ENCODE measurements around the gene MAN1C1.
A peak's percentile ranks its signal among the peaks of the same experiment; 100 is the strongest.

MAN1C1 gene

DNA sequence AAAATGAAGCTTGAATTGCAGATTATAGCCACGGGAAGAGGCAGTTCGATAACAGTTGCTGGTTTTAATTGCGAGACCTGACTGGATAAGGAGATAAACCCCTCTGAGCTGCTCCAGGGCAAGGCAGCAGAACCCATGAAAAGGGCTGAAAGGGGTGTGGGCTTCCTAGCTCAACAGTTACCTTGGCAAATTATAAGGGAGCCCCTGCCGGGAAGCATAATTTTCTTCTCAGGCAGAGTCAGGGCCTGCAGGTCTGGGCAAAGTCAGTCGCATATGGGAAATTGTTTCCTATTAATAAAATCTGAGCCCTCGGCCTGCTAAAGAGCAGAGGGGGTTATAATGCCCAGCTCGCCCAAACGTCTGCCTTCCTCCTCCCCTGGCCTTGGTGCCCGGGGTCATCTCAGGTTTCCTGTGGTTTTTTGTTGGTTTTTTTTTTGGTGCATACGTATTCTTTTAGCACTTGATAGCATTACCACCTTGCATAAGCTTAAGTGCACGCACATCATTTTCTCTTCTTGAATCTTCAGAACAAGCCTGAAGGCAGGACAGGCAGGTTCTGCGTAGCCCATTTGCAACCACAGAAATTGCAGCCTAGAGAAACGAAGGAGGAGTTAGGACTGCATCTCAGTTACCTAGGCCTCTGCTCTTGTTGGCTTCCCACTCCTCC, 149.5 kb downstream of the MAN1C1 start:
- DNase-seq: no peak

DNA sequence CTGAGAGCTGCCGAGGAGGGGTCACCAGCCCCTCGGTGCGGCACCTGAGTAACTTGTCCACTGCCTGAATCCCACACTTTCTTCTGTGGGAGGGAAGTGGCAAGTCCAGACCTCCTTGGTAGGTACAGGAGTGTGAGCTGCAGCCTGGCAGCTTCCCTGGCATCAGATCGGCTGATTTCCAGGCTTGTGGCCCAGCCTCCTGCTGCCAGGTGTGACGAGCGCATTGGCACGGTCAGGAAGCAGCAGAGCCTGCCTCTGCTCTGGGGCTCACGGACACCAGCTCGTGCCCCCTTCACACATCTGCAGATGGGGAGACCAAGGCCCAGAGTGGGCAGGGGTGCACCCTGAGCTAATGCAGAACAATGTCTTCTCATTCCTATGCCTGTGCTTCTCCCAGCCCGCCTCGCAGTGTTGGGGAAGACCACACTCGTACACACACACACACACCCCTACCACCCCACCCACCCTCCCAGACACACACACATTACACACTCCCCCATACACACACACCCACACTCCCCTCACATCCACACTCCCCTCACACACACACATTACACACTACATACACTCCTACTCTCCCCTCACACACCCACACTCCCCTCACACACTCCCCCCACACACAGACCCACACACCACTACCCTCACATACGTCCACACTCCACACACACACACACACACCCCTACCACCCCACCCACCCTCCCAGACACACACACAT, 150.3 kb downstream of the MAN1C1 start:
- DNase-seq: peak in 1 of 2 experiments; percentile 29

DNA sequence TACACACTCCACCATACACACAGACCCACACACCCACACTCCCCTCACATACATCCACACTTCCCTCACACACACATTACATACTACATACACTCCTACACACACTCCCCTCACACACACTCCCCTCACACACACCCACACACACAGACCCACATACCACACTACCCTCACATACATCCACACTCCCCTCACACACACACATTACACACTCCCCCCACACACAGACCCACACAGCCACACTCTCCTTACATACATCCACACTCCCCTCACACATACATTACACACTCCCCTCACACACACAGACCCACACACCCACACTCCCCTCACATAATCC, 150.8 kb downstream of the MAN1C1 start:
- DNase-seq: no peak

DNA sequence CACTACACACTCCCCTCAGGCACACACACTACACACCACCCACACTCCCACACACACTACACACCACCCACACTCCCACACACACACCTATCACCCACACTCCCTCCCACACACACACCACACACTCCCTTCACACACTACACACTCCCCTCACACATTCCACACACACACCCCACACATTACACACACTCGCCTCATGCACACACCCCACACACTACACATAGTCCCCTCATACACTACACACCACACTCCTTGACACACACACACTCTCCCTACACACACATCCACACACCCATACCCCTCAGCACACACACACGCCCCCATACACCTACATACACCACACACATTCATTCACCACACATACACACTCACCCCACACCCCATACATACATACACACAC, 152.4 kb downstream of the MAN1C1 start:
- no peak for DNase-seq

DNA sequence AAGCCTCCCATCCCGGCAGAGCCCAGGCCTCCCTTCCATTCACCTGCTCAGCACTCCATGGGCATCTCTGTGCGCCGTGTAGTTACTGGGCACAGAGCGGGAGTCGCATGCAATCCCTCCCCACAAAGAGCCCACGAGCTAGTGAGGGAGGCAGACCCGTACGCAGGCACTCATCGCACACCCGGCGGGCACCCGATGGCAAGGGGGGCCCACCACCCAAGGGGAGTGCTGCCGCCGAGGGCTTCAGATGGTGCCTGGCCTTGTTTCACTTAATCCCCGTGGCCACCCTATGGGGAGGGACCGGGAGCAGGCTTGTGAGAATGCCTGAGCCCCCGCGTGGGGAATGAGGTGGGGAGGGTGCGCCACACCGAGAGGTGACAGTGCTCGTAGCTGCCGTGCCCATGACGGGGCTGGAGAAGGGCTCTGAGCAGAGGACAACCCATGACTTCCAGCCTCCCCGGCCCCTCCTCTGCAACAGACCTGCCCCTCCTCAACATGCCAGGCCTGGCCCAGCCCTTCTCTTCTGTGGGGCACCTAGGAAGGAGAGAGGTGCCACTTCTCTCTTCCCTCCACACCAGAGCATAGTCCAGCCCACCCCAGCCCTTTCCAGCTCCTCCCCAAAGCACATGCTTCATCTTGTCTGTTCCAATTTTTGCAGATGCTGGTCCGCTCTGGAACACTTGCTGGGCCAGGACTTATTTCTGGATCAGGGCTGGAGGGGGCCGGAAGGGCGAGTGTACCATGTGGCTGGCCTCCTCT, 153.2 kb downstream of the MAN1C1 start:
- no peak for DNase-seq

DNA sequence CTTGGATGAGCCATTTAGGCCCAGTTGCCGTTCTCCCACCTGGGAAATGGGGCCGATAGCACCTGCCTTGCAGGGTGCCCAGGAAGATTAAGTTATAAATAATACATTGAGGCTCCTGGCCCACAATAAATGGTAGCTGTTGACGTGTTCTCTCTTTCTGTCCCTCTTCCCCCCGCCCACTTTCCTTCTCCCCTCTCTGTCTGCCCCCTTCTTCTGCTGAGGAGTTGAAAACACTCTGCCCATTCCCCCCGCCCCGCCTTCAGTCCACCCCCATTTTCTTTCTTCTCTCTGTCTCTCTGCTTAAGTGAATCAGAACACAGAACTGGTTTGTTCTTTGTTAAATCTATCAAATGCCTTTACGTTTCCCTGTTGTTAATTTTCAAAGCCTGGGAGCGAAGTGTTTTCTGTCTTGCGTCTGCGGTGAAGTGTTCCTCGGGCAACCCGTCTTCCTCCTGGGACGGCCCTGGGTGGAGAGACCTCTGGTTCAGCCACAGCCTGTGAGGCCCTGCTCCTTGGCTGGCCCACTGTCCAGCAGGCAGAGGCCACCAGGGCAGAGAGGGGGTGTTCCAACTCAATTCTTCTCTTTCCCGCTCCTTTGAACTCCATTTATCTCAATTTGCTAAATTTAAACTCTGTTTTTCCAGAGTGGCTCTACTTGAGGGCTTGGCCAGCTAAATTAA, 154.1 kb downstream of the MAN1C1 start:
- DNase-seq: no peak

DNA sequence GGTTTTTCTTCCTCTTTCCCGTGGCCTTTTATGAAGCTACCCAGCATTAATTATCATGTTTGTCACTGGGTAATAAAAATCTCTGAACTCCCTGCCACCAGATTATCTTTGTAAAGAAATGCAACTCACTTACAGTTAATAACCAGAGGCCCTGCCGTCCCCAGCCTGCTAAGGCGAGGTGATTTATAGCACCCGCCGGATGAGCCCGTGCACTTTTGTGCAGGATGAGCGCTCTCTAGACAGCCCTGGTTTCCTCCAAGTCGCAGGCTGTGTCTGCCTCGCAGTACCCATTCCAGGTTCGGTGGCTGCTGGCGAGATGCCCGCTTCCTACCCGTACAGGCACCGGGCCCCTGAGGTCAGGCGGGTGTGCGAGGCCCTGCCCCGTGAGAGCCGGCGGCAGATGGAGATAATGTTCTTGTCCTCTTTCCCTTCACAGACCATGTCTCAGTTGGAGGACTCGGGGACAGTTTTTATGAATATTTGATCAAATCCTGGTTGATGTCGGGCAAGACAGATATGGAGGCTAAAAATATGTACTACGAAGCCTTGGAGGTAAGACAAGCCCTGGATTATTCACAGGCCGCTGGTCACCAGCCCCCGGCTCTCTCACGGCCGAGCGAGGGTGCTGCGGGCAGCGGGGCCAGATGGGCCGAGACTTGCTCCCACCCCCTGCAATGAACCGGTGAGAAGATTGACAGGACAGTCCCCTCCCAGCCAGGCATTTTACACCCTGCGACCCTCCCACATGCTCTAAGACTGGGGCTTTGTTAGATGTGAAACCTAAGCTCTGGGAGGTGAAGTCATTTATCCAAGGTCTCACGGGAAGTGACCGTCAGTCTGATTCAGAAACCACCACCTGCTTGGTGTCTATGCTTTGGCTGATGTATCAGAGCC, 154.9 kb downstream of the MAN1C1 start:
- peak in 1 of 2 experiments; percentile 17 for DNase-seq

DNA sequence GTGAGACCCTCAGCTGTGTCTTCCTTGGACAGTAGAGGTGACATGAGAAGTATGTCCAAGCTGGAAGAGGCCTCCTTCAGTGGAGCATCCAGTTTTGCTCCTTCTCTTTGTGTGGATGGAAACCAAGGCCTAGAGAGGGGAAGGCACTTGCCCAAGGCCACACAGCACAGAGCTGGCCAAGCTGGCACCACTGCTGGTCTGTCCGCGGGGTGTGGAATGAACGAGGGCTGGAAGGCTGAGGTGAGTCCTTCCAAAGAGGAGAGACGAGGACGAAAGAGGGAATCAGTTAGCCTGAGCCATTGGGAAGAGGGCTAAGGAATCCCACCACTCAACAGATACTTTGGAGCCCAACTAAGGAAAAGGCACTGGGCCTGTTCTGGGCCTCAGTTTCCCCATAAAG, 155.6 kb downstream of the MAN1C1 start:
- no peak for DNase-seq

DNA sequence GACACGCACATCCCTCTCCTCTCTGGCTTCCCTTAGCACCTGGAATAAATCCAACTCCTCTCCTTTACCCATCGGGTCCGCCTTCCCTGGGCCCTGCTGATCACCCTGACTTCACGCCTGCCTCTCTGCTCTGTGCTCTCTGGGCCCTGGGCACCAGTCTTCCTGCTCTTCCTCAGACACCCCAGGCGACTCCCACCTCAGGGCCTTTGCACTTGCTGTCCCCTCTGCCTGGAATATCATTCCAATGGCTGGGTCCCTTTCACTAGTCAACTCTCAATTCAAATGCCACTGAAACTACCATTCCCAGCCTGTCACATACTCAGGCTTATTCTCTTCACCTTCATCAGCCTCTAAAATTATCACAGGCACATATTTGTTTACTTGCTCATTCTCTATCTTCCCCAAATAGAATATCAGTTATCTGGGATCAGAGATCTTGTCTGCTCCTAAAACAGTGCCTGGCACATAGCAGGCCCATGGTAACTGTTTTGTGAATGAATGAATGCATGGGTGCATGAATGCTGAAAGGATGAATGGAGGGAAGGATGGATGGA, 156.2 kb downstream of the MAN1C1 start:
- DNase-seq: no peak

DNA sequence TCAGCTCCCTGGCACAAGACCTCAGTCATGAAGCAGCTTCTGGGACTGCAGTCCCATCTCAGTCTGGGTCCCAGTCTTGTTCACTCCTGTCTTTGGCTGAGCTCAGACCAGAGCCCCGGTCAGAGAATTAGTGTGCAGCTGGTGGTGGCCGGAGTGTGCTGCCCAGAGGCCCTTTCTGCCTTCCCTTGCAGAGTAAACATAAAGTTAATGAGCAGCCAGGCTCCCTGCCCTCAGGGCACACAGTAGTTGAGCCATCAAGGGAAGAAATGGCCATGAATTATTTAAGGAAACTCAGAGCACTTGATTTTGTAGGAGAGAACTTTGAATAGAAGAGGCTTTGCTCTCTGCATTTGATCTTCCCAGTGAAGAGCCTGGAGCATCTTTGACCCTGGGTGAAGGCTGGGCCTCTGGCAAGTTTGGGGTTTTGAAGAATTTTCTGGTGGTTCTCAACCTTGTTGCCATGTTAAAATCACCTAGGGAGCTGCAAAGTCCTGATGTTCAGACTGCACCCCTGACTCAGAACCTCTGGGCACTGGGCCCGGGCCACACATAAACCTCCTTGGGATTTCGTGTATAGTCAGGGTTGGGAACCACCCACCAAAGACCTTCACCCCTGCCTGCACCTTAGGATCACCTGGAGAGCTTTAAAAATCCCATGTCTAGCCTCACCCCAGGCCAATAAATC, 157.0 kb downstream of the MAN1C1 start:
- no peak for DNase-seq

DNA sequence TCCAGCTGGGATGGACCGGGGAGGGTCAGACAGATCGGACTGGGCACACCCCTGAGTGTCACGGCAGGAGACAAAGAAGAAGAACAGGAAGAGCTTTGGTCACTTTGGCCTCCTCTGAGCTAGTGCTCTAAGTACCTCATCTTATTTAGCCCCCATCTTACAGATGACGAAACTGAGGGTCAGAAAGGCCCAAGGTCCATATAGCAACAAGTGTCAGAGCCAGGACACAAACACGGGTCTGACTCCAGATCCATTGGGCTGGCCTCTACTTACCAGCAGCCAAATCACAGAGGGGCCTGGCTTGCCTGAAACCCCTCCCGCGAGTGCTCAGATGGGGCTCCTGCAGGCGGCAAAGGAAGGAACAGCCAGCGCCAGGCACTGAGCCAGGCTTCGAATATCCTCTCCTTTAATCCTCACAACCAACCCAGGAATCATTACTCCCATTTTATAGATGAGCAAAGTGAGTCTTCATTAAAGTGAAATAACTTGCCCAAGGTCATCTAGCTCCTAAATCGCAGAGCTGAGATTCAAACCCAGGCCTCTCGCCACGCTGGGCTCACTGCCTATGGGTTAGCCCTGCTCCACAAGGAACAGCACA, 157.7 kb downstream of the MAN1C1 start:
- DNase-seq: no peak

DNA sequence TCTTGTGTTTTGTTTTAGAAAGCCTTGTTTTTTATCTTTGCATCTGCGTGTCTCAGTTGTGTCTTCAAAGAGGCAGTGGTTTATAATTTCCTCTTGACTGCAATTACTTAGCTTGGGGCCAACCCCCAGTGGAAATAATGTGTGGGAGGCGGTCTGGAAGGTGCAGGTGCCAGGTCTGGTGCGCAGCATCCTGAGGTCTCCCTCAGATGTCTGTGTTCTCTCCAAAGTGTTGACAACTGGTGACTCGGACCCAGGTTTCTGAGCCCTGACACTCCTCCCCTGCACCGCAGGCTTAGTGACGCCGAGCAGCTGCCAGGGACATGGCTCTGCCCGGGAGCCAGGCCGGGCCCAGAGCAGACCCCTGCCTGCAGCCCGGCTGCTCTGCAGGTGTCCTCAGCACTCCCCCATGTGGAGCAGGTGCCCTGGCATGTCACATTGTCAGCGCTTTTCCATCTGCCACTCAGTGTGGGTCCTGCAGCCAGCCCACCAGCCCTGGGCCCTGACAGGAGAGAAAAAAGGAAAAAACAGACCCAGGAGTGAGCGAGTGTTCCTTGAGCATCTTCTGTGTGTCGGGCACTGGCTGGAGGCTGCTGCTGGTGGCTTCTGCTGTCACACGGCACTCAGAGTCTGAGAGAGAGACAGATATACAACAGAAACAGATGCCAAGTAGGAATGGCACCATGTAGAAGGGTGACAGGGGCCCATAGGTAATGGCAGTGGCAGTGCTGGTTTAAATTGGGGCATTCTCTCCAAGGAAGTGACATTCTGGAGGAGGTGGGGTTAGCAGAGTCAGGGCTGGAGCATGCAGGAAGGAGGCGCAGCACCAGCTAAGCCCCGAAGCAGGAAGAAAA, 158.6 kb downstream of the MAN1C1 start:
- DNase-seq: peak in 1 of 2 experiments; percentile 50

DNA sequence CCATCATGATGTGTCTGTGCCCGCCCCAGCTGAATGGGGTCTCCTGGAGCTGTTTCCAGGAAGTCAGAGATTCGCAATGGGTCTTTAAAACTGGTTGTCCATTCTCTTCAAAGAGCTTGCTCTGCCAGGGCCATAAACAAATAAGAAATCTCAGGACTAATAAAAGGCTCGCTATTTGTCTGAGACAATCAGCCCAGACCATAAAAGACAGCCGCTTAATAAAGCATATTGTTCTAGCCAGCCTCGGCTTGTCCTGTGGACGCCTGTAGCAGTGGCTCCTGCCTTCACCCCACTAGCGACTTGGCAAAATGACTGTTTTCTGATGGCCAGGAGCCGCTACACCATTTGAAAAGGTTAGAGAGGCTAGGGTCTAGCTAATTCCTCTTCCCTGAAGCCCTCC, 162.8 kb downstream of the MAN1C1 start:
- DNase-seq: no peak

DNA sequence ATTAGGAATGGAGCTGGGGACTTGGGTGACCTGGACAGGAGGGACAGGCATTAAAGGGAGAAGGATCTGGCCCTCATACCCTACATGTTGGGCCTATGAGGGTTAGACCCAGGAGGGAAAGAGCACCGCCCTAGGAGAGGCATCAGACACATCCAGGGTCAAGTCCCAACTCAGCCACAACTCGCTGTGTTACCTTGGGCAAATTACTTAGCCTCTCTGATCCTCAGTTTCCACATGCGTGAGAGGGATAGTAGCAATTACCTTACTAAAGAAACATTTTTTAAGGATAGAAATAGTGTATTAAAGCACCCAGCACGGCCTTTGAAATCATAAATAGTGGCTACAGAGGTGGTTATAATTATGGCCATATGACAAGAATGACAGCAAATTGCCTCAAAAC, 163.3 kb downstream of the MAN1C1 start:
- DNase-seq: no peak

DNA sequence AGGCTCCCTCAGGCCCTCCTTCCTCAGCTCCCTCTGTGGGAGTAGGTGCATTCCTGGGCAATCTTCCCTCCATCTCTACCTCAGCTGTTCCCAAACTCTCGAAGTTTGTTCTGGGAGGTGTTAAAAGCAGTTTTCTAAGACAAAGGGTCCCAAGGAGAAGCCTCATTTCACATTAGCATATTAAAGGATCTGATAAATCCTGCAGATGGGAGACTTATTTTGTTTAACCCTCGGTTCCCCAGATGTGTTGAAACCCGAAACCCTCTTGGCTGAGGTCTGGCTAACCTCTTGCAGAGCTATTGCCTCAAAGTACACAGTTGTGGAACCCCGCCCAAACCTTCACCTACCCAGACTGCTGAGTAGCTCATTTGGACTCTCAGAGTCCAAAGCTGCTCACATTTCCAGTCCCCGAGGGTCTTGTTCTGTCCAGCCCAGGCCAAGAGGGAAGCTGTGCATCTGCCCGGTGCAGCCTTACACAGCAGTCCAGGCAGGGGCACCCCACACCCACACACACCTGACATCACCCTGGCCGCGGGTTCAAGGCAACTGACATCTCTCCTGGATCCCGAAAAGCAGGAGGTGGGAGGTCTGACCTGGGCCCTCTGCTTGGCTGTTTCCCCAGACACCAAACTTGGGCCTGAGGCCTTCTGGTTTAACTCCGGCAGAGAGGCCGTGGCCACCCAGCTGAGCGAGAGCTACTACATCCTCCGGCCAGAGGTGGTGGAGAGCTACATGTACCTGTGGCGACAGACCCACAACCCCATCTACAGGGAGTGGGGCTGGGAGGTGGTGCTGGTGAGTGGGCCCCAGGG, 163.9 kb downstream of the MAN1C1 start:
- DNase-seq: no peak

DNA sequence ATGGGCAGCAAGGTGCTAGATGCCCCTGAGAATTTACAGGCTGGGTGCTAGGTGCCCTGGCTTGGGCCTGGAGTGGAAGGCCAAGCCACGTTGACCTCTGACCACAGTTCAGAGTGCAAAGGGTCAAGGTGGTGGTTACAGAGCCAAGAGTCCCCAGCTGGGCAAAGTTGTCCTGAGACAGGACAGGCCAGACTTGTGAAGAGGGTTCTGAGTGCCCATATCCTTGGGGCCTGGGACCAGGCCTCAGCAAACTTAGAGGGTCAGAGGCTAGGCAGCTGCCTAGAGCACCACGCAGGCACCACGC, 164.5 kb downstream of the MAN1C1 start:
- no peak for DNase-seq

DNA sequence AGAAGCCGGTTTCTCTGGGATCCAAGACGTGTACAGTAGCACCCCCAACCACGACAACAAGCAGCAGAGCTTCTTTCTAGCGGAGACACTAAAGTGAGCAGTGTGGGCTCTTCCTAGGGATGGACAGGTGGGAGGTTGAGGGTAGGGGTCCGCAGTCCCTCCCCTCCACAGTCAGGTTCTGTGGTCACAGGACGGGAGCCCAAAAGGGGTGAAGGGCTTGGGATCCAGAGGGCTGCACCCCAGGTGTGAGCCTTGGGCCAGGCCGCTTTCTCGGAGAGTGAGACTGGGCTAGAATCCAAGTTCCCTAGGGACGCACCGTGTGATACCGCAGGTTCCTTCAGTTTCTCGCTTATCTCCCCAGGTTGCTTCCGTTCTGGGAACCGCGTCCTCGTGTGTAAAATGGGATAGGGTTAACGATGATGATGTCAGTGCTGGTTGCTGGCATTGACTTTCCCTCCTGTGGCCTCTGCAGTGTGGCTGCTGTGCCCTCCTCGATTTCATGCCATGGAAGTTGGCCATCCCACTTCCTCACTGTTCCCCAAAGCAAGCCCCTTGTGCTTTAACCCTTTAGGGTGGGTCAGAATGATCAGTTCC, 166.1 kb downstream of the MAN1C1 start:
- DNase-seq: no peak

DNA sequence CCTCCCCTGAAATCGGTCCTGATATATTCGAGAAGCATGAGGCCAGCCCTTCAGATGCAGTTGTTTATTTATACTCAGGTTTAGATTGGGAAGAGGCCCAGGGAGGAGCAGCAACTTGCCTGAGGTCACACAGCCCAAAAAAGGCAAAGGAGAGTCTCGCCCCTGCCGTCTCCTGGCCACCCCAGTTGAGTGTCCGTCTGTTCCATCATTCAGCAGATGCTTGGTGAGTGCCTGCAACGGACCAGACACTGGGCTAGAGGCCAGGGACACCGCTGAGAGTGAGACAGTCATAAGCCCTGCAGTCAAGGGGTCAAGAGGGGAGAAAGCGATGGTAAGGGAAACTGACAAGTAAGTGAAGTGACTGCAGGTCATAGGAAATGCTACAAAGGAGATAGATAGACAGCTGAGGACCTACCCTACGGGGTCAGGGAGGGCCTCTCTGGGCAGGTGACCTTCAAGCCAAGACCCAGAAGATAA, 168.0 kb downstream of the MAN1C1 start:
- peak; percentile 27 to 53 for DNase-seq

All from cerebellar nuclear complex (tissue), 1 donor.